NCI-H524 treated with DMSO at 0.1 percent for 48 hours (cell line): Measurements from ENCODE around the gene ATP11A.
"Not testable (repeated sequence)": the region's sequence is repeated elsewhere in the genome, so short reads cannot be mapped to it uniquely, and the experiment has no call there.

Experiments used
- DNase-seq: peaks from one replicate; lab custom pipeline; 2025; lab: John Stamatoyannopoulos, UW

The ATP11A gene

DNA sequence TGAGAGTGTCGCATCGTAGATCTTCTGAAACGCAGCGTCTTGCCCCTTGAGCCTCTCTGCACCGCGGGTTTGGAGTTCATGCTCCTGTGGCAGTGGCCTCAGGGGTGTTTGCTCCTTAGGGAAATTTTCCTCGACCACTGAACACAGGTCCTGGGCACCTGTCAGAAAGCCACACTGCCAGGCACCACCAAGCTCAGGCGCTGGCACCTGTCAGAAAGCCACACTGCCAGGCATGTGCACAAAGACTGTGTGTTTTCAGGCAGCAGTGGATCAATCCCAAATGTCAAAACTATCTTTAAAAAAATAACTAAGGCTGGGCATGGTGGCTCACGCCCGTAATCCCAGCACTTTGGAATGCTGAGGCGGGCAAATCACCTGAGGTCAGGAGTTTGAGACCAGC is 87.1 kb downstream of the ATP11A start:
- DNase-seq: no peak

DNA sequence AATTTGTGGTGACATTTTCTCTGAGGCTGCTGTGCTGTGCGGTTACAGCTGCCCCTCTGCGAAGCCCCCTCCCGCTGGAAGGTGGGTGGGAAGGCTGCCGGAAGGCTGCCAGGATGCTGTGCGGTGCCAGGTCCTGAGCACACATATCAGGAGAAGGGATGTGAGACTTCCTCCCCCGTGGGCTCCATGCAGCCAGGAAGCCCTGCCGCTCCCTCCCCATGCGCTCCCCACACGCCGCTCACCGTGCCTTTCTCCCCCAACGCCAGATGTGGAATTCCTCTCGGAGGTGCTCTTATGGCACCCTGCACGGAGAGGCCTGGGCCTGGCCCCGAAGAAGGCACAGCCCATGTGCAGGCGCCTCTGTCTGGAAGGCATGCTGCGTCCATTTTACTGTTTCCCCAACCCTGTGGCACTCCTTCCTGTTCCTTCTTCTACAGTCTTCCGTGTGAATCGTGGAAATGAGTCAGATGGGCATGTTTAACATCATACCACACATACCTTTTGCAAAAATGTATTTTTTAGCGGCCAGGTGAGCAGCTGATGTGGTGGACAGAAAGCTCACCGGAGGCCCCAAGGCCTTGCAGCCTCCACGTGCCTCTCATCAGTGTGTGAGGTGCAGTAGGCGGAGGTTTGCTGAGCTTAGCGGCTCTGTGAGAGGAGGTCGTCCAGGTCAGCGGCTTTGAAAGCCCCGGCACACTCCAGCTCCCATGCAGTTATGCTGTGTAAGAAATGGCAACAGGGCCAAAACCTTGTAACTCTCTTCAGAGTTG is 88.0 kb downstream of the ATP11A start:
- no peak for DNase-seq

DNA sequence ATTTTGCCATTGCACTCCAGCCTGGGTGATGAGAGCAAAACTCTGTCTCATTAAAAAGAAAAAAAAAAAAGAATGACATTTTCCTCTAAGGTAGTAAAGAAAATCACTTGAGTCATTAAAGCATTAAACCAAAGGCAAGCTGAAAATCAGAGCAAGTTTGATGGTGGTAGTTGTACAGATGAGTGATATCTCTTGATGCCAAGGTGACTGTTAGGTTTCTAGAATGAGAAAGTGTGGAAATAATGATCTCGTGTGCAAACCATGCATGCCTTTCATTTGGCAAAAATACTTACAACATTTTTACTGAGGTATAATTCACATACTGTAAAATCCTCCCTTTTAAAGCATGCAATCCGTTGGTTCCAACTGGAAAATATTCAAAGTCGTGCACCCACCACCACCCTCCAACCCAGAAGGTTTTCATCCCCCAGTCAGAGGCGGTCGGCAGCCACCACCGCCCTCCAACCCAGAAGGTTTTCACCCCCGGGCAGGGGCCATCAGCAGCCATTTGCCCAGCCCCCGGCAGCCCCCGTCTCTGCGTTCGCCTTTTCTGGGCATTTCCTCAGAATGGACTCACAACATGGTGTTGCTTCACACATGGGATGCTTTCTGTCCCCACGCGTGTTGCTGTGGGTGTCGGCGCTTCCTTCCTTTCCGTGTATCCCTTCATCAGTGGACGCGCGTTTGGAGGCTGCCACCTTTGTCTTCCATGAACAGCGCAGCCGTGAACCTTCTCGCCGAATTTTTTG is 90.2 kb downstream of the ATP11A start:
- no peak for DNase-seq

DNA sequence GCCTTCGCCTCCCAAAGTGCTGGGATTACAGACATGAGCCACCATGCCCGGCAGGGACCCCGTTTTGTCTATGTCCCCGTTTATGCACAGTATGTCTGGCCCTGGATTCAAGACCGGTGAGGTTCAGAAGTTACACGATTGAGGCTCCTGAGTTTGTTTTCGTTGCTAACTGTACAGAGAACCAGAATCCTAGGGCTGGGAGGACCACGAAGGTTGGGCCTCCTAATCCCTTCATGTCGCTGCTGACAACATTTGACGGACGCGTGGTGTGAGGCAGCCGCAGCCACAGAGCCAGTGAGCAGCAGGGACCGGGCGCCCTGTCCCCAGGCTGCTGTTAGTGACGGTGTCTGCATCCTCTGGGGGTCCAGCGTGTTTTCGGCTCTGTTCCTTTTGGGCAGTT is 91.4 kb downstream of the ATP11A start:
- no peak for DNase-seq

DNA sequence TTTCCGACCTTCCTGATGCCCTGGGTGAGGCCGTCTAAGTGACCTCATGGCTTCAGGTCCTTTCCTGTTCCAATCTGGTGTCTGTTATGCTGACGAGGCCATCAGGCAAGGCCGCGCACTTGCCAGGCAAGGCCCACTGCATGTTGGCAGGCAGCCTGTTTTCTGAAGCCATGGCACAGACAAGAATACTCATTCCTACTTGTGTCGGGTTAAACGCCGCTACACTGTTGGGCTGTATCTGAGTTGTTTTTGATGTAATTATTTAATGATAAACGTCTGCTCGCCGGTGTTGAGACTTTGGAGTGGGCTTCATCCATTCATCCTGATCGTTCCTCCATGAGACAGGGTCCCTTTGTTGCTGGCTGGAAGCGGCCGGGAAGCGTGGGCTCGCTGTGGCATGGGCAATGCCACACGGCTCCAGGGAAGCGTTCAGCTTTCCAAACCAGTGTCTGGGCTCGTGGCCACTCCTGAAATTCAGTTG is 92.1 kb downstream of the ATP11A start:
- DNase-seq: no peak

DNA sequence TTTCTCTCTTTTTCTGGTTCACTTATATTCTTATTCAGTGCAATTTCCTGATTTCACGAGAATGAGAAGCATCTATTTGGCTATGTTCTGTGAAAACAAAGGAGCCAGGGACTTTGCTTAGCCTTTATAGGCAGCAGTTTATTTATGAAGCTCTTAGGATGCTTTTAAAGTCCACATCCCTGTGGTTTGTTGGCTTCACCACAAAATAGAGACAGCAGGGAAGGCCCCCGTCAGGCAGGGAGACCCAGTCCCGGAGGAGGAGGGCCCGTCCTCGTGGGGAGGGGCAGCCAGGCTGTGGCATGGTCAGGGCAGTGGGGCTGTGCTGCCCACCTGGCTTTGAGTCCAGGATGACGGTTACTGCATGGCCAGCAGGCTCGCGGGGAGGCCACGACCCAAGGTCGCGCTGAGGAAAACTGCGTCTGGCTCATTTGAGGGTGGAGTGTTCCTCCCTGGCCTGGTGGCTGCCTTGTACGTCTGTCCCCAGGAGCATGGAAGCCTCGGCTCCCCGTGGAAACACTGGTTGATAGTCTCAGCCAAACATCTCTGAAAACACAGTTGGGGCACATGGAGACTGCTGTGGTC is 92.7 kb downstream of the ATP11A start:
- no peak for DNase-seq

DNA sequence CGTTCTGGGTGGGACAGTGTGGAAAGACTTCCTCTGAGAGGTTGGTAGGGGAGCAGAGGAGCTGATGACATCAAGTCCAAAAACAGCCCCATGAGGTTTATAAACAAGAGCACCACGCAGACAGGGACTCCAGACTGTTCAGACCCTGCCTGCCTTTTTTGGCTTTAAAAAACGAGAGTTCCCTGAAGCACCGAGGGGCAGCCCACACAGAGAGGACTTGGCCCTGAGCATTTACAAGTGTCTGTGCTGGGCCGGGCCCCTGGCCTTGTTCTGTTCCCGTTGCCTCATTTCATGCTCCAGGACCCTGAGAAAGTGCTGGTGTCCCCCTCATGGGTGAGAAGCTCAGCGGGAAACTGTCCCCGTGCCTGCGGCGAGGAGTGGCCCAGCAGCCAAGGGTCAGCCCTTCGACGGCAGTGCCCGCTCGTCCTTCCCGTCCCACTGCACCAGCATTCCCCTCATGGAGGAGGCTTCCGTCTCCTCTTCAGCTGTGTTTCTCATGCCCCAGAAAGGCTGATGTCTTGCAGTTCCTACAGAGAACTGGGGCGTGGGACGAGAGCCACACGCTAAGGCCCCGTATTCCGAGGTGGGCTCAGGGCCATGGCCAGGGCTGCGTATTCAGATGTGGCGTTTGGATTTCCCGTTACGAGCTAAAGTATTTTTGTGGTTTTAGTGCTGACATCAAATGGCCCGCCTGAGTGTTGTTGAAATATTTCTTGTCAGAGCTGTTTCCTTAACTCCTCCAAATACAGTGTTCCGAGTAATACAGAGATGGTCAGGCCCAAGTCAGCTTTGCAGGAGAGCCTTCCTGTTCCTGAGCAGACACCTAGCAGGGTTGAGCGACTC is 93.5 kb downstream of the ATP11A start:
- no peak for DNase-seq

DNA sequence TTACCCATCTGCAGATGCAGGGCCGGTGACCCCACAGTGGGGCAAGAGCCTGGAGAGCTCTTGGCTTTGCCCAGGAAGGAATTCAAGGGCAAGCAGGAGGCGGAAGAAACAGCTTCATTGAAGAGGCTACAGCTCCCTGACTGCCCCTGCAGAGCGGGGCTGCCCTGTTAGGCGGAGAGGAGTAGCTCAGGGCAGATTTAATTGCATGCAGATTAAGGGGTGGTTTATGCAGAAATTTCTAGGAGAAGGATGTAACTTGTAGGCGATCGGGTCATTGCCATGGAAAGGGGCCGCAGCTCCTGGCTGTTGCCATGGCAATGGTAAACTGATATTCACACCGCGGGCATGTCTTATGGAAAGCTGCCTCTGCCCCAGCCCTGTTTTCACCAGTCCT is 94.1 kb downstream of the ATP11A start:
- no peak for DNase-seq

DNA sequence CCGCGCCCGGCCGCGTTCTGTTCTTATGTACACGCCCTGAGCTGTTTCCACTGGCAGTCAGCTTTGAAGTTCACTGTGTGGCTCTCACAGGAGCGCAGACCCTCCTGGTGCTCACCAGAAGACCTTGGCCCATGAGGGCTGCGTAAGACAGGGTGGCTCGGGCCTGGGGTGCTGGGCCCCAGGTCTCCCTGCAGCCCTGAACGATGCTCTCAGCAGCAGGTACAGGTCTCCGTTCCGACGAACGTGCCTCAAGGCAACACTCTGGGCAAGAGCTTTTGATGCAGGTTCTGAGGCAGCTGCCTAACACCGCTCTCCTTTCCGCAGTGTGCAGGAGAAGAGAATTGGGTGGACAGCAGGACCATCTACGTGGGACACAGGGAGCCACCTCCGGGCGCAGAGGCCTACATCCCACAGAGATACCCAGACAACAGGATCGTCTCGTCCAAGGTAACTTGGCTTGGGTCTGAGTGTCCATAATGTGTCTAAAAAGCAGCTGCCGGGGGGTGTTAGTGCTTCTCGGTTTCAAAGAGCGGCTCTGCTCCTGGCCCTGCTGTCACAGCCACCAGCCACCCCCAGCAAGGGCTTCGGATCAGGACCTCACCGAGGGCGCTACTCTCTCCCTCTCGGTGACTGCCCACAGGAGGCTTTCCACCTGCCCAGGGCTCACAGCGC is 95.1 kb downstream of the ATP11A start:
- no peak for DNase-seq

DNA sequence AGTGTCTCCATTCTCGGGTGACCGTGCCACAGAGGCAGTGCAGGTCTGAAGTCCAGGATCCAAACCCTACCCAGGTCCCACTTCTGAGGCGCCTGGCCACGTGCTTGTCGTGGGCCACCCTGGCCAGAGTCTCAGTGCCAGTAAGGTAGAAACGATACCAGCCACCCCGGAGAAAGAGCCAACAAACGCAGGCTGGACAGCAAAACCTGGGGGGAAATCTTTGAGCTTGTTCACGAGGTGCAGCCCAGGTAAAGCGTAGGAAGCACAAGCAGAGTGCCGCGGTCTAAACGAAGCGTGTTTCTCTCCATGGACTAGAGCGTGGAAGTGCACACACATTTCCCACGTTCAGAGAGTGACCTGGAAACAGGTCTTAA is 95.6 kb downstream of the ATP11A start:
- no peak for DNase-seq

DNA sequence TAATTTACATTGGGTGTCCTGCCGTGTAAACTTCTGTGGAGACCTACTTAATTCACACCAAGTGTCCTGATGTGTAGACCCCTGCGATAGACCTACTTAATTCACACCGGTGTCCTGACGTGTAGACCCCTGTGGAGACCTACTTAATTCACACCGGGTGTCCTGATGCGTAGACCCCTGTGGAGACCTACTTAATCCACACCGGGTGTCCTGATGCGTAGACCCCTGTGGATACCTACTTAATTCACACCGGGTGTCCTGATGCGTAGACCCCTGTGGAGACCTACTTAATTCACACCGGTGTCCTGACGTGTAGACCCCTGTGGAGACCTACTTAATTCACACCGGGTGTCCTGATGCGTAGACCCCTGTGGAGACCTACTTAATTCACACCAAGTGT is 97.0 kb downstream of the ATP11A start:
- DNase-seq: not testable (repeated sequence)

DNA sequence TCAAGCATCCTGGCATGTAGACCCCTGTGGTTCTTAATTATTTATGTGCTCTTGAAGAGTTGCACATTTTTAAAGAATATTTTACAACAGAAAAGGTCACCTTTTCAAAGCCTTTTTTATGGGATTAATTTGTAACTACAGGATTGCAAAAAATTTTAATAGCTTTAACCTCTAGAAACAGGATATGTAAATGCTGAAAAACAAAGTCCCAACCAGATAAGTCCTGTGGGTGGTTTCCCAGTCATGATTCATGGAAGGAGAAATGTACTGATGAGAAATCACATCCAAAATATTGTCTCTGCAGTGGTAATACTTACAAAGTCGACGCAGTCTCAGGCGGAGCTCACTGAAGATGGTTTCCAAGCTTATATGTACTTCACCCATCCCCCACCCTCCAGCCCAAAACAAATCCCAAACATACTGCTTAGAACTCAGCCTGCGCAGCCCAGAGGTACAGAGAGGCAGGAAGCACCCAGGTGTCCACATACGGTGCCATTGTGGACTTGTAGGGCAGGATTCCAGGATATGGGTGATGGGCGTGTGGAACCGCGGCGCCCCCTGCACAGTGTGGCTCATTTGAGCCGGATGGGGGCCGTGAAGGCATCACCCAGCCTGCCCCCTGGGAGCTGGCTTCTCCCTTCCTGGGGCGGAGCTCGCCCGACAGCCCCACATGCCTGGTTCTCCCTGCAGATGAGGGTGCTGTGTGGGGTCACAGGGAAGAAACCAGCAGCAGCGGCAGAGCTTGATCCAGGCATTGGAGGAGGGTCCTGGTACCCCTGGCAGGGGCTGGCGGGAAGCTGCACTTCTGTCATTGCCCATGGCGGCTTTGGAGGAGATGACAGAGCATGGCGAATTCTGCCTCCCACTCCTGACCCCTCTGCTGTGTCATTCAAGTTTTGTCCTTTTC is 101.2 kb downstream of the ATP11A start:
- no peak for DNase-seq

DNA sequence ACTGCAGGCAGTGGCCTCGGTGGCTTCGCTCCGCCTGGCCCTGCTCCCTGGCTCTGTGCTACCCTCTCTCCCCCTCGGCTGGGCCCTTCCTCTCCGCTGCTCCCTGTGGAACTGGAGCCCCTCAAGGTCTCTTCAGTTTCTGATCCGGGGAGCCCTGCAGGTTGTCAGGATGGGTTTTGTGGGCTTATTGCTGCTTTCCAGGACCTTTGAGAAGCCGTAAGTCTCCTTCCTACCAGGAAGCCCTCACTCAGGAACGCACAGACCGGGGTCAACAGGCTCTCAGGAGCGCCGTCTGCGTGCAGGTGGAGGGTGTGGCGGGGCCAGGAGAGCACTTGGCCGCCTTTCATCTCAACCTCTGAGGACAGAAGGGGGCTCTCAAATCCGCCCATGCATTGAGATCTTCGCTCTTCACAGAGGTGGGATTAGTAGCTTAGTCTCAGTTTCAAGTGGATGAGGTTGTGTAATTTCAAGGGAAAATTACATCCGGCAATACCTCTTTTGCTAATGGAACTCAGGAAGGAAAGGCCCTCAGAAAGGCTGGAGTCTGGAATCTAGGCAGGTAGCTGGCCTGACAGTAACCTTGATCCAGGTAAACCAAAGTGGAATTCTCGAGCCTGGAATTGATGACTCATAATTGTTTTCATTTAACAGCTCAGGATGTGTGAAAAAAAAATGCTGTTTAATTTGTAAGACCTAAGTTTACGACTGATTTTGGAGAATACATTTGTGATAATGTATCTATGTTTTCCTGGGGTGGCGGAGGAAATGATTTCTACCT is 102.0 kb downstream of the ATP11A start:
- DNase-seq: peak; percentile 44

DNA sequence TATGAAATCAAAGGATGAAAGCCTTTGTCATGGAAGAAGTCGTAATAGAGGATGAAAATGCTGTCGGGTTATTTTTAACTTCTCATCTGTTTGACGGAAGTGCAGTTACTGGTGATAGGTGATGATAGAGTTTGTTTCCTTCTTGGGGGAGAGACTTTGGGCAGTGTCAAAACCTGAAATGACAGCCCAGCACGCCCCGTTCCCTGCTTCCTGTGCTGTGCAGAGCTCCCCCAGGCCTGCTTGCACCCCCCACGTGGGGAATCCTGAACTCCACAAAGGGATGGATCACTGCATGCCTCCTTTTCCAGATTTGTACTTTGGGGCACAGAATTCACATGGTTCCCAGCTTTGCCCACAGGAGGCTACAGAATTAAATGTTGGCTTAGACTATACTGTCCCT is 102.7 kb downstream of the ATP11A start:
- no peak for DNase-seq

DNA sequence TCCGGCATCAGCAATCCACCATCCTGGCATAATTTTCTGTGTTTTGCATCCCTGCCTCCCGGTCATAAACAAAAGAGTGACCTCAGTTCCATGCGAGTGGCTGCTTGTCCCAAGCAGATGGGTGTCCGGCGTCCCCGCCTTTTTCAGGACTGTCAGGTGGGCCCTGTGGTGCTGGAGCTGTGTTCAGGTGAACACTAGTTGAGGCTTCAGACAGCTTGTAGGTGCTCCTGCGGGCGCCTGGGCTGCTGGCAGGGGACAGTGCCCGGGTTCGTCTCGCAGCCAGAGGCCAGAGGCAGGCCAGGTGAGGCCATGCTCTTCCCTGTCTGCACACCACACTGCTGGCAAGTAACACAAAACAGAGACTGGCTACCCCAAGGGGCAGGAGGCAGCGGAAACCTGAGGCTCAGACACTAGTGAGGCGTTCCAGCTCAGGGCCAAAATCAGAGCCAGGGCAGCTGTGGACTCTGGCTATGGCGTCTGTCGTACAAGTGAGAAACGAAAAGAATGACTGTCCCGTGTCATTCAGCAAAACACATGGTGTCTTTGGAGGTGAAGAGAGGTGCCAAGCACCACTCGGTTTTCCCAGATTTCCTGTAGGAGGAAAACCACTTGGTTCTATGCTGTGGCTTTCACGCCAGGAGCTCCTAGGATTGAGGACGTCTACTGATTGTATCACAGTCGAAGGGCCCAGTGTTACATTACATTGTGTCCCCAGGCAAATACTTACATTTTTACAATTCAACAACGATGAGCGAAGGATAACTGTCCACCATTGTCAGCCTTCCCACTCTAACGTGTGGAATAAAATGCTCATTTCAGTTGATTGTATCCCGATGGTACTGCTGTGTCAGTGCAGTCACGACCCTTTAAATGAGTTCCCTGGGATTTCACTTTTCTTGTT is 104.0 kb downstream of the ATP11A start:
- no peak for DNase-seq

DNA sequence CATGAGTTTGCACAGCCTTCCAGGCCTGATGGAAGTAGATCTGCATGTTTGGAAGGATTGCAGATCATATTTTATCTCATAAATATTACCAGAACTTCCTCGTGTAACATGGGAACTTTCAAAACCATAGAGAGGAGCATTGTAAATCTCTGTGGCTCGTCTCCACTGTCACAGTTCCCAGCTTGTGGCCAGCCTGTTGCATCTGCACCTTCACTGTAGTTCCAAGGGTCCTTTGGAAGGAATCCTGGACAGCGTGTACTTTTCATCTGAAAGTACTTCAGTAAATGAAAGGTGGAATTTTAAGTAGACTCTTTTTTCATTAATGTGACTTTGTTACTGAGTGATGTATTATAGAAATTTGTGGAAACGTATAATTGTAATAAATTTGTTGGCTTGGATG is 105.4 kb downstream of the ATP11A start:
- DNase-seq: no peak

DNA sequence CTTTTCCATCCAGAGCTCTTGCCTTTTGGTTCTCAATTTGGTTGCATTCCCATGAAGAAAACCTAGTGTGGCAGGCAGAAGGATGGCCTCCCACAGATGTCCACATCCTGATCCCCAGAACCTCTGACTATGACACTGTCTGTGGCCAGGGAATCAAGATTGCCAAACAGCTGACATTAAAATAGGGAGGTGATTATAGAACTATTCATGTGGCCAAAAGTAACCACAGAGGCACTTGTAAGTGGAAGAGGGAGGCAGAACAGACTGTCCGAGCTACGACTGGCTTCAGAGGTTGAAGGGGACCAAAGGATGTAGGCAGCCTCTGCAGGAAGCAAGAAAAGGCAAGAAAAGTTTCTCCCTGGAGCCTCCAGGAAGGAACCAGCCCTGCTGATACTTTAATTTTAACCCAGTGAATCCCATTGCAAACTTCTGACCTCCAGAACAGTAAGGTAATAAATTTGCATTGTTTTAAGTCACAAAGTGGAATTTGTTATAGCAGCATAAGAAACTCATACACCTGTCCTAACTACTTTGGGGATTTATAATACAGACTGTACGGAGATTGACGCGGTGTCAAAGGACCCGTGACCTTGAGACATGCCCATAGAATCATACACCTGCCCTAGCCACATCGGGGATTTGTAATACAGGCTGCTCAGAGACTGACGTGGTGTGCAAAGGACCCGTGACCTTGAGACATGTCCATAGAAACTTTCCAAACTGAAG is 106.5 kb downstream of the ATP11A start:
- DNase-seq: no peak

DNA sequence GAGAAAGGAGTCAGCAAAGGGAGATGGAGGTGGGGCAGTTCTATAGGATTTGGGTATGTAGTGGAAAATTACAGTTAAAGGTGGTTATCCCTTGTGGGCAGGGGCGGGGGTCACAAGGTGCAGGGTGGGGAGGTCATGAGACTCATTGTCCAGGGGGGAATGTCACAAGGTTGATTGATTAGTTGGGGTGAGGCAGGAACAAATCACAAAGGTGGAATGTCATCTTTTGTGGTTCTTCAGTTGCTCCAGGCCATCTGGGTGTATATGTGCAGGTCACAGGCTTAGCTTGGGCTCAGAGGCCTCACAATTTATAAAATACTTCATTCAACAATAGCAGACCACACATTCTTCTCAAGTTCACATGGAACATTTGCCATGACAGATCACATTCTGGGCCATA is 109.6 kb downstream of the ATP11A start:
- DNase-seq: no peak
